GM18867 (cell line): Measurements from ENCODE around the gene NUTF2.
A peak's percentile ranks its signal among the peaks of the same experiment; 100 is the strongest.
"Not testable (repeated sequence)": the region's sequence is repeated elsewhere in the genome, so short reads cannot be mapped to it uniquely, and the experiment has no call there.

ENCODE experiments used
- ATAC-seq: cut with Tn5 transposase; IDR thresholded peaks from one replicate; pipeline ENCODE4 v1.9.1; 2021; ENCODE audit warnings: mild to moderate bottlenecking, moderate library complexity; ENCODE audit not compliant: unreplicated experiment

The NUTF2 gene

GRCh38 chr16:67862623-67863583, 16.2 kb downstream of the NUTF2 start:
- no peak for ATAC-seq

- not testable (repeated sequence) for ATAC-seq
Measured at GRCh38 chr16:67864044-67864443, 17.3 kb downstream of the NUTF2 start.

GRCh38 chr16:67864594-67864993, 17.9 kb downstream of the NUTF2 start:
- ATAC-seq, result no peak

DNA sequence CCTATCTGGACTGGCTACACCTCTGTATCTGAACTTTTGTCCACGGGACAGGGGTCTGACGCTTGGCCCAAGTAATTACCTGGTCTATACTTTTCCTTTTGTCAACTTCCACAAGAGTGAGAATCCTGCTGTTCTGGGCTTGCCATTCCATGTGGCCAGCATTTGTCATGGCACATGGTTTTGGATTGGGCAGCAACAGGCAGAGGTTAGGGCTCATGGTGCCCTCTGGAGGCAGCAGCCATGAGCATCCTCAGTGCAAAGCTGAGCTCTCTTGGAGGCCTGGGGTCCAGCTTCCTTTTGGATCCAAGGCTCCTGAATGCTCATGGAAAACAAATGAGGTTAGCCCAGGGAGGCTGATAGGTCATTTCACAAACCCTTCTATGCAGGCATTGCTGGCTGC, 18.6 kb downstream of the NUTF2 start:
- no peak for ATAC-seq

GRCh38 chr16:67868290-67868689, 21.6 kb downstream of the NUTF2 start:
- ATAC-seq, result no peak

DNA sequence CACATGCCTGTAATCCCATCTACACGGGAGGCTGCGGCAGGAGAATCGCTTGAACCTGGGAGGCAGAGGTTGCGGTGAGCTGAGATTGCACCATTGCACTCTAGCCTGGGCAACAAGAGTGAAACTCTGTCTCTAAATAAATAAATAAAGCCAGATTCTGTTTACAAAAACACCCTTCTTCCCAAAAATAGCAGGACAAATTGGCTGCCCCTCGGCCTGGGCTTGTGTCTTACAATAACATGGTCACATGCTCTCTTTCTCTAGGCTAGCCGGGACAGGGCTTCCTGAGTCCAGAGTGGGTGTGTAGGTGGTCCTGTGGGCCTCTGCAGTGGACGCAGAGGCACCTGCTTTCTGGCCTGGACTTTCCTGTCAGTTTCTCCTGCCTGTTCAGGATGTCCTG, 22.9 kb downstream of the NUTF2 start:
- ATAC-seq, result no peak

DNA sequence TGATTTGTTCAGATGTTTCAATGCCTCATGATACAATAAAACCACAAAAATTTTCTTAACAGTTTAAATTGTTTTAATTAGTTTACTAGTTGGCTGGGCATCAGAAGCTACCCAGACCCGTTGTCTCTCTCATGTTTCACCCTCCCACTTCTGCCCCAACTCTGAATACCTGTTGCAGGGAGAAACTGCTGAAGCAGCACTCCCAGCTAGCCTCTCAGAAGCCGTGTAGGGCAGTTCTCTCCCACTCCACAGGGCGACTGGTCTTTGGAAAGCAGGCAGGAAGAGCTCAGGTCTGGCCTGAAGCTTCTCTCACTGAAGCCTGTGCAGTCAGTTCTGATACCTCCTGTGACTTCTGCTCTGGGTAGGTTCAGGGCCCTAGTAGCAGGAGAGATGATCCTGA, 24.5 kb downstream of the NUTF2 start:
- ATAC-seq, result no peak

- ATAC-seq, result no peak
Measured at GRCh38 chr16:67872131-67872630, 25.4 kb downstream of the NUTF2 start.

DNA sequence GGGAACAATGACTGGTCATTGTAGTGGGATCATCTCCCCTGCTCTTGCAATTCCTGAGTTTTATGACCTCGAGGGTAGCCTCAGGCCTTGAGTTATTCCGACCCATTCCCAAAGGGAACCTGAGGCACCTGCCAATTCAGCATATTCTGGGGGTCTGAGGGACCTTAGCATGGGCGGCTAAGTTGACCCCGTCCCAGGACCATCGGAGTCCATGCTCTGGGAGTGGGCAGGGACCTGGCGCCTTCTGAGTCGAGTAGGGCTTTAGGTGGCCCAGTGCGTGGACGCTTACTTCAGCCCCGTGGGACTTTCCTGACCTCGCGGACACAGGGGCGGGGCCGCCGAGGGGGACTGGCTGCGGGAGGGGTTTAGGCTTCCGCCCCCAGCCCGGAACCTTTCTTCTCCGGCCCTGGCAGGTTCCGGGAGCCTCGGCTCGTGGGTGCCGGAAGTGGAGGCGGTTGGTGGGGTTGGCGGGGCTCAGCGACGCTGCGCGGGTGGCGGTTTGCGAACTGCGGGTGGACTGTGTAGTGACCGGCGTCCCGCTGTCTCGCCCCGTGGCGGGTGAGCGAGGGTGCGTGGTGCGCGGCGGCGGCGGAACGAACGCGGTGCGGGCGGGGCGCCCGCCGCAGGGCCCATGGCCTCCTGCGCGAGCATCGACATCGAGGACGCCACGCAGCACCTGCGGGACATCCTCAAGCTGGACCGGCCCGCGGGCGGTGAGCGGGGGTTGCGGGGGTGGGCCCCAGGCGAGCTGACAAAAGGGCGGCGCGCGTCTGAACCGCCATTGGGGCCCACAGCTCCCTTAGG, 26.1 kb downstream of the NUTF2 start, which contains the start of gene EDC4:
EDC4 (plus strand) TSS at position 422 of the 804 bp plus-strand sequence; CDS start at position 632, 210 bp downstream.
- peak; percentile 77 for ATAC-seq

GRCh38 chr16:67873435-67874370, 27.0 kb downstream of the NUTF2 start:
- ATAC-seq, result no peak

GRCh38 chr16:67874372-67874771, 27.6 kb downstream of the NUTF2 start:
- no peak for ATAC-seq

- no peak for ATAC-seq
Measured at GRCh38 chr16:67877064-67877463, 30.3 kb downstream of the NUTF2 start.

DNA sequence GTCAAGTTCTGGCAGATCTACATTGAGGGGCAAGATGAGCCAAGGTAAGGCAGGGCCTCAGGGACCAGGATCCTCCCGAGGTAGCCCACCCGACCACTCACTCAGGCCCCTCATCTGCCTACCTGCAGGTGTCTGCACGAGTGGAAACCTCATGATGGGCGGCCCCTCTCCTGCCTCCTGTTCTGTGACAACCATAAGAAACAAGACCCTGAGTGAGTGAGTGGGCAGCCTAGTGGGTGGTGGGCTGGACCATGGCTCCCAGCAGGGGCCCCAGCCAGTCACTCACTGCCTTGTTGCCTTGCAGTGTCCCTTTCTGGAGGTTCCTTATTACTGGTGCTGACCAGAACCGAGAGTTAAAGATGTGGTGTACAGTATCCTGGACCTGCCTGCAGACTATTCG, 31.5 kb downstream of the NUTF2 start:
- no peak for ATAC-seq

- ATAC-seq, result no peak
Measured at GRCh38 chr16:67878846-67879245, 32.1 kb downstream of the NUTF2 start.

- ATAC-seq, result no peak
Measured at GRCh38 chr16:67879462-67879861, 32.7 kb downstream of the NUTF2 start.

- no peak for ATAC-seq
Measured at GRCh38 chr16:67879936-67880335, 33.2 kb downstream of the NUTF2 start.

- ATAC-seq, result no peak
Measured at GRCh38 chr16:67880584-67880983, 33.9 kb downstream of the NUTF2 start.

- ATAC-seq, result no peak
Measured at GRCh38 chr16:67881621-67882161, 35.0 kb downstream of the NUTF2 start.

DNA sequence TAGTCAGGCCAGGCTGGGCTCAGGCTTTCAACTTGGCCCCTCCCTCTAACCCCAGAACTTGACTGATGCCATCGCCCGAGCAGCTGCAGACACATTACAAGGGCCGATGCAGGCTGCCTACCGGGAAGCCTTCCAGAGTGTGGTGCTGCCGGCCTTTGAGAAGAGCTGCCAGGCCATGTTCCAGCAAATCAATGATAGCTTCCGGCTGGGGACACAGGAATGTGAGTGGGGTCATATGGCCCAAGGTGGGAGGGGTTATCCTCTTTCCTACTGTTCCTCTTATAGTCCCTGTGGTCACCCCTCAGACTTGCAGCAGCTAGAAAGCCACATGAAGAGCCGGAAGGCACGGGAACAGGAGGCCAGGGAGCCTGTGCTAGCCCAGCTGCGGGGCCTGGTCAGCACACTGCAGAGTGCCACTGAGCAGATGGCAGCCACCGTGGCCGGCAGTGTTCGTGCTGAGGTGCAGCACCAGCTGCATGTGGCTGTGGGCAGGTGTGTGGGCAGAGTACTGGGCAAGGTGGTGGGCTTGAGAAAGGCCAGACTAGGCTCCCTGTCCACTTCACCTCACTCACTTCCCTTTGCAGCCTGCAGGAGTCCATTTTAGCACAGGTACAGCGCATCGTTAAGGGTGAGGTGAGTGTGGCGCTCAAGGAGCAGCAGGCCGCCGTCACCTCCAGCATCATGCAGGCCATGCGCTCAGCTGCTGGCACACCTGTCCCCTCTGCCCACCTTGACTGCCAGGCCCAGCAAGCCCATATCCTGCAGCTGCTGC, 35.8 kb downstream of the NUTF2 start:
- no peak for ATAC-seq
